GM18519 (cell line): ENCODE results near the gene ADD1.
A peak's percentile ranks its signal among the peaks of the same experiment; 100 is the strongest.
"Not testable (repeated sequence)": the region's sequence is repeated elsewhere in the genome, so short reads cannot be mapped to it uniquely, and the experiment has no call there.

Experiments
- ATAC-seq: cut with Tn5 transposase; IDR thresholded peaks from one replicate; pipeline ENCODE4 v1.9.1; 2021; ENCODE audit warnings: mild to moderate bottlenecking, moderate library complexity; ENCODE audit not compliant: unreplicated experiment, low FRiP score

The ADD1 gene

DNA sequence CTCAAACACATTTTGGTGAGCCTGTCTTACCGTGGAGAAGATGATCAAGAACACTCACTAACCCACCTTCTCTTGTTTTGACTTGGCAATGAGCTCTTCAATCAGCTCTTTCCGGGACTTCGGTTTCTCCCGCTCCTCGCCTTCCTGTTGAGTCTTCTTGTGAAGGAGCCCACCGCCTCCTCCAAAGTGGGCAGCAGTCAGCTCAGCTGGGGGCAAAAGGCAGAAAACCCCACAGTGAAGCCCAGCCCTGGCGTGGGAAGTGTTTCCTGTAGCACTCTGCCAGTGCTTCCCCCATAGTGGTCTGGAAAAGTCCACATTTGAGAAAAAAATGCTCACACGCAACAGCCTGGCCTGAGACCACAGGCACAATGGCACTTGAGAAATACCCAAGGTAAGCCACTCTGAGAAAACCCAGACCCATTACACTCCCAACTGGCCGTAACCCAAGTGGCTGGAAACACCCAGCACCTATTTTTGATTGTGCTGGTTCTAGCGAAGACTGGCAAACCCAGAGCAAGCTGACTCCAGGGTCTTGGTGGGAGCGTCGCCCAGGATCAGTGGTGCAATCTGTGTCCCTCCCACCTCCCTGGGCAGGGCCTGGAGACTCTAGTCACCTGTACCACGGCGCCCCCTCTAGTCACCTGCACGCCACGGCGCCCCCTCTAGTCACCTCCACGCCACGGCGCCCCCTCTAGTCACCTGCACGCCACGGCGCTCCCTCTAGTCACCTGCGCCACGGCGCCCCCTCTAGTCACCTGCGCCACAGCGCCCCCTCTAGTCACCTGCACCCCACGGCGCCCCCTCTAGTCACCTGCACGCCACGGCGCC, 110.9 kb downstream of the ADD1 start:
- no peak for ATAC-seq

DNA sequence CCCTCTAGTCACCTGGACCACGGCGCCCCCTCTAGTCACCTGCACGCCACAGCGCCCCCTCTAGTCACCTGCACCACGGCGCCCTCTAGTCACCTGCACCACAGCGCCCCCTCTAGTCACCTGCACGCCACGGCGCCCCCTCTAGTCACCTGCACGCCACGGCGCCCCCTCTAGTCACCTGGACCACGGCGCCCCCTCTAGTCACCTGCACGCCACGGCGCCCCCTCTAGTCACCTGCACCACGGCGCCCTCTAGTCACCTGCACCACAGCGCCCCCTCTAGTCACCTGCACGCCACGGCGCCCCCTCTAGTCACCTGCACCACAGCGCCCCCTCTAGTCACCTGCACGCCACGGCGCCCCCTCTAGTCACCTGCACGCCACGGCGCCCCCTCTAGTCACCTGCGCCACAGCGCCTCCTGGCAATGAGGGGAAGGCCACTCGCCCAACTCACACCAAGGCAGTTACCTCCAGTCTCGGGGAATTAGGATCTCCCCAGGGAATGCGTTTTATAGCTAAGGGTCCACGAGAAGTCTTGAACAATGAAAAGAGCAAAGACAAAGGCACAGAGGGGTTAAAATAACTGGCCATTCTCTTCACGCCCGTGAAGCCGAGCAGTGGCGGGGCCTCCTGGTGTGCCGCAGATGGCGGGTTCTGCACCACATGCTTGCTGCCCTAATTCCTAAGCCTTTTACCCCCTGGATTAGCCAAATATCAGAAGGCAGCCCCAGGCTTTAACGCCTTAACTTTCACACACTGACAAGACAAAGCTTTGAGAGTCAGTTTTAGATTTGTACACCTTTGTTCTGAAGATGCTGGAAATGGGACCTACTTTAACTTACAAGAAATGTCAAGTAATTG, 111.8 kb downstream of the ADD1 start:
- not testable (repeated sequence) for ATAC-seq

DNA sequence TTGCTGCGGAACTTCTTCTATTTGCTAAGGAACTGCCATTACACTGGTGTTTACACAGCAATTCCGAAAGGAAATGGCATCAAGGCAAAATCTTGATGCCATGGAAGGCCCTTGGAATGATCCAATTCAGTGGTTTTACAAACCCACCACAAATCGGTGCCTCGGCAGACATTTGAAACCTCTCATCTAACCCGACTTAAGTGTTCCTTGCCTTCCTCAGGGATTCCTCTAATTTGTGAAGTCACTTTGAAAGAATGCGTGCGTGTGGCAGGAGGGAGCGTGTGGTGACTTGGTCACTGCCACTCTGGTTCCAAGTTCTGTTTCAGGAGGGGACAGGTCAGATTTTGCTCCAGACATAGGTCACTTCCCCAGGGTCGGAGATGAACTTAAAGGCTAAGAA, 114.8 kb downstream of the ADD1 start:
- ATAC-seq, result no peak

DNA sequence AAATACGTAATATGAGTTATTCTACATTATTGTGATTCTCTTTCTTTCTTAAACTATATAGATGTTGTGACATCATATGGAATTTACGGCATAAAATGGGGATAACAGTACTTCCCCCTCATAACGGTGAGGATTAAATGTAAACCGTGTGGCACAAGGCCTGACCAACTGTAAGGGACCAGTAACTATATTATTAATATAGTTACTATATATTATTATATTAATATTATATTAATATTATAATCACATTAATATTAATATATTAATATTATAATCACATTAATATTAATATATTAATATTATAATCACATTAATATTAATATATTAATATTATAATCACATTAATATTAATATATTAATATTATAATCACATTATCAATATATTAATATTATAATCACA, 116.8 kb downstream of the ADD1 start:
- not testable (repeated sequence) for ATAC-seq

DNA sequence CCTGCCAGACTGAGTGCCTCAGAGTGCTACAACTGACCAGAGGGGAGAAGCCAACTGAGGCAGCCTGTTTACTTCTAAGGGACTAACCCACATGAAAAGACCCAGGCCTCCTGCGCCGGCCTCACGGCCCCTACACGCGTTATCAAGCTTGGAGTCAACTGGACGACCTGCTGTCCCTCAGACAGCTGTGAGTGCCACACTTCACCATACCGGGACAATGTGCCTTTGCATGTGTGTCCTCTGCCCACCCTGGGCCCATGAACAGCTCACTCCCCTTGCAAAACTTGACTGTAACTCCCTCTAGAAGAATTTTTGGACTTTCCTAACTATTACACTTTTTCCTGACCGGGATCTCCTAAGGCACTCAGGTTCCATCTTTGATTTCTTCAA, 117.8 kb downstream of the ADD1 start:
- no peak for ATAC-seq

DNA sequence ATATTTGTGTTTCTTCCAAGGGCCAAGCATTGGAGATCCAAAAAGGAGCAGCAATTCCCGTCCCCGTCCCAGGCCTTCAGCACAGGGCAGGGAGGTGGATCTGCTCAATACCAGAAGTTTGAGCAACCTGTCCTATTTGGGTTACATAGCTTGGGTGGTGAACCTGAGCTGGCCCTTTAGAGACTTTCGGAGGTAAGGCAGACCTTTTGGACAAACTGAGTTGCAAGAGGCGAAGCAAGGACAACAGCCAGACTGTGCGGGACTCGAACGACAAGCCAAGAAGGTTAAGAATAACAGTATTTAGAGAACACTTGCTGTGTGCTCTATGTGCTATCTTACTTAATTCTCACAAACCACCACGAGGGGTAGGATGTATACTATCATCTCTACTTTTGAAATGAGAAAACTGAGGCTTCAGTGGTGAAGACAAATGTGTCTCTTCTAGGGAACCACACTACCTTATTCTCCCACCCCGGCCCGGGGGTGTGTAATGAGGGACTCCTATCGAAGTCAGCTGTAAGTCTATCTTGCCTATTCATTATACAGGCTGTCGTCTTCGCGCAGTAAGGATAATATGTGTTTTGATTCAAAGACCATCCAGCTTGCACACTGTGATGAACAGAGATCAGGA, 118.3 kb downstream of the ADD1 start:
- no peak for ATAC-seq

DNA sequence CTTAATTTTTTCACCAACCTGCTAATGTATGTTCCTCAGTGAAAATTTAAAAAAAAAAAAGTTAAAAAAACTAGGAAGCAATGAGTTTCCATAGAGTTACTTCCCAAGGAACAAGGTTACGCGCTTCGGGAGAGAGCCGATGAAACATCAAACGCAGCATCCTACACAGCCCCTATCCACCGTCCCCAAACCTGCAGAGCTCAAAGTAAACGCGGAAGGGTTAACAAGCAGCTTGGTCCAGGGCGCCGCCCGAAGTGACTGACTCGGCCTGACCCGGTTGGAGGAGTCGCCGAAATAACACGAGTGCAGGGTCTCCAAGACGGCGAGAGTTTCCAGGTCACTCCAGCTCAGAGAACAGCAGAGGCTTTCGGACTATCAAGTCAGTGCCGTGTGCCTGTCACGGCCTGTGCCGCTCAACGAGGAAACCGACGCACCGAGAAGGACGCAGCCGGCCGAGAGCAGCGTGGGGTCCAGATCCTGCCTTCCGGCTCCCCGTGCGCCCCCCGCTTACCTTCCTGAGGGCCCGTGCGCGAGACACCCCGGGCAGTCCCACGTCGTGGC, 119.0 kb downstream of the ADD1 start:
- peak; percentile 15 for ATAC-seq

DNA sequence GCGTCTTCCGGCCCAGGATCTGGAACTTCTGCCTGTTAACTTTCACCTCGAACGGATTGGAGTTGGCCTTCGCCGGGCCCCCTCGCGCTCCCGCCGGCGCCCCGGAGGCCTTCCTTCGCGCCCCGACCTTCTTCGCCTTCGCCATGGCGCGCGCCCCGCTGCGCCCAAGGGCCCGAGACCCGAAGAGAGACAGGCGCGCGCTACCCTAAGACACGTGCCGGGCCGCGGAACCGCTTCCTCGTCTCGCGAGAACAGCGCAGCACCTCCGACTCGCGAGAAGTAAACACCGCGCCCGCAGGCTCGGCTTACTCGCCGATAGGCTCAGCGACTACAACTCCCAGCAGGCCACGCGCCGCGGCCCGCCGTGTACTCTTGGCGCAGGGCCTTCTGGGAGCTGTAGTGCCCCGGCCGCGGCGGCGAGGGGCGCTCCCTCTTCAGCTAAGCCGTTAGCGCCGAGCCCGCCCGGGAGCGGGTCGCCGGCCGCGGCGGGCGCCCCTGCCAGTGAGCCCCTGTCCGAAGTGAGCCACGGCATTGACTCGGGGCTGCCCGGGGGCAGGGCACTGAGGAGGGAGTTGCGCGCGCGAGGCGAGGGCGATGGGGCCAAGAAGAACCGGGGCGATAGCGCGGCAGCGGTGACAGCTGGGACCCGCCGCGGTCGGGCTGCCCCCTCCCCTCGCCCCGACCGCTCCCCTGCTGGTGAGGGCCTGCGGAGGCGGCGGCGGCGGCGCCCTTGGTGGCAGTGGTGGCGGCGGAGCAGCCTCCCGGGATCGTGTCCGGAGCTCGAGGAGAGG, 119.7 kb downstream of the ADD1 start, which contains the start of the genes GRK4 and NOP14:
GRK4 (plus strand) TSS at position 397 of the 791 bp plus-strand sequence. CDS start 500 bp downstream, outside the sequence.
NOP14 (minus strand) TSS at position 232 of the 791 bp plus-strand sequence; CDS start at position 145, 87 bp downstream.
- ATAC-seq, result peak; percentile 83

DNA sequence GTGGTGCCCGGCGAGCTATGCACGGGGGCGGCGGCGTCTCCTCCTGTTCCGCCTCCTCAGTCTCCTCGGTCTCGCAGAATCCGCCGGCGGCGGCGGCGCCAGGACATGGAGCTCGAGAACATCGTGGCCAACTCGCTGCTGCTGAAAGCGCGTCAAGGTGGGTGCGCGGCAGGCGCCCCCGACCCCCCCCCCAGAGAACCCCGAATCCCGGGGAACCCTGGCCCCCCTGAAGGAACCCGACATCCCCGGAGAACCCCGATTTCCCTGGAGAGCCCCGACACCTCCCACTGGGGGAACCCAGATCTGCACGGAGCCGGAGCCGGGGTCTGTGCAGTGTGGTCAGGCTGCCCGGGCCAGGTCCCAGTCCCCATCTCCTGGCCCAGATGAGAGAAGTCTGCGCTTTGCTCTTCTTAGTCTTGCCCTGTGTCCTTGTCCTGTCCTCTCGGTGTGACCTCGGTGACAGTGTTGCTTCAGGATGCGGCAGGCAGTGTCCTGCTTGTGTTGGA, 120.4 kb downstream of the ADD1 start:
- no peak for ATAC-seq

DNA sequence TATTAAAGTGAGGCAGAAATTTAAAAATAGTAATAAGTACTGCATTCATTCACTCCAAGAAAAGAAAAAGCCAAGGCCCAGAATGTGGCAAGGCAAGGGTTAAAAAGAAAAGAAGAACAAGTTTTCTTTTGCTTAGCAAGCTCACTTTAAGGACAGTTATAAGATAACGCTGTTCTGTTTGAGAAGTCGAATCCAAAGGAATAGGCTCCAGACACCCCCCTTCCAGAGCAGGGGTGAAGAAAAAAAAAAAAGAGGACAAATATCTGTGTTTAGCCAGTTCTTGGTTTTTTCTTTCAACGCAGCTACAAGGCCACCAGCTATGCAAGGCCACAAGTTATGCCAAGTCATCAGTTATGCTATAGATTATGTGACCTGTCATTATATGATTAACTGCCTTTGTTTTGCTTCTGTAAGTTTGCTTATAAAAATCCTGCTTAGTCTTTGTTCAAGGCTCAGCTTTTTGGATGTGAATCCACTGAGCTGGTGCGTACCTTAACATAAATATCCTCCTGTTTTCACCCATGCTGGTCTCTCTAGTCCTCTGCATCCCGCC, 121.1 kb downstream of the ADD1 start:
- ATAC-seq, result no peak

DNA sequence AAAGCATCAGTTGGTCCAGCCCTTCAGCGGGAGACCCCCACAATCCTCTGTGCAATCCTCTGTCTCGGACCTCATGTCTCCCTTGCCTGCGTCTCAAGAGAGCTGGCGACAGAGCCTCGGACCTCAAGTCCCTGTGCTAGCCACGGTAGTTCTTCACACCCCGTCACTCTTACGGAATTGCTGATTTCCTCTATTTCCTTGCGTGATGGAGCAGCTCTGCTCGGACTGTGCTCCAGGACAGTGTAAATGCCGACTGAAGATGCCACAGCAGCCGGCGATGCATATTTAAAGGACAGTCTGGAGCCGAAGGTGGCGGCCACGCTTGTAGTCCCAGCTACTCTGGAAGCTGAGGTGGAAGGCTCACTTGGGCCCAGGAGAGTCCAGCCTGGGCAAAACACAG, 121.6 kb downstream of the ADD1 start:
- no peak for ATAC-seq

DNA sequence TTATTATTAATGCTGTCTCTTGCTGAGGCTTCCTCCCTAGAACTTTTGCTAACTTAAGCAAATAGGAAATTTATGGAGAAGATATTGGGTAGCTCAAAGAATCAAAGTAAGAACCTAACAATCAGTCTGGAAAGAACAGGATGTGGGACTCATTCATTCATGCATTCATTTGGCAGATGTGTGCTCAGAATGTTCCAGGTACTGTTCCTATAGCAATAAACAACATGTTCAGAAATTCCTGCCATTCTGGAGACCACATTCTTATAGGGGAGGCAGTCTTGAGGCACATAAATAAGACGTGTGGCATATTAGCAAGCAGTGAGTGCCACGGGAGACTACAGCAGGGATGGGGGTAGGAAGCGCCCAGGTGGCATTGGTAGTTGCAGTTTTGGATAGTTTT, 124.7 kb downstream of the ADD1 start:
- ATAC-seq, result no peak

DNA sequence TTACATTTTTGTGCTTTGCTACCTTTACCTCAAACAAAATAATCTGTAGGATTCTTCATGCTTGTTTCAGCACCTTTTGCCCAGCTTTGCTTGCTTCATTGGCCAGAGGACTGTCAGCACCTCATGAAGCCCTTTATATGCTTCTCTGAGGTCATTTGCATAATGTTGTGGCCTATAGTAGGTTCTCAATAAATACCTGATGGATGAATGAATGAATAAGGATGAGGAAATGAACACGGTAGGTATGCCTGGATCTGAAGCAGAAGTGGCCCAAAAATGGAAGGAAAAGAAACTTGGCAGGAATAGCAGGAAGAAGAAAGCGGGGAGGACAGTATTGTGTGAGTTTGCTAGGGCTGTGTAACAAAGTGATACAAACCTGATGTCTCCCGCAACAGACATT, 127.6 kb downstream of the ADD1 start:
- no peak for ATAC-seq

DNA sequence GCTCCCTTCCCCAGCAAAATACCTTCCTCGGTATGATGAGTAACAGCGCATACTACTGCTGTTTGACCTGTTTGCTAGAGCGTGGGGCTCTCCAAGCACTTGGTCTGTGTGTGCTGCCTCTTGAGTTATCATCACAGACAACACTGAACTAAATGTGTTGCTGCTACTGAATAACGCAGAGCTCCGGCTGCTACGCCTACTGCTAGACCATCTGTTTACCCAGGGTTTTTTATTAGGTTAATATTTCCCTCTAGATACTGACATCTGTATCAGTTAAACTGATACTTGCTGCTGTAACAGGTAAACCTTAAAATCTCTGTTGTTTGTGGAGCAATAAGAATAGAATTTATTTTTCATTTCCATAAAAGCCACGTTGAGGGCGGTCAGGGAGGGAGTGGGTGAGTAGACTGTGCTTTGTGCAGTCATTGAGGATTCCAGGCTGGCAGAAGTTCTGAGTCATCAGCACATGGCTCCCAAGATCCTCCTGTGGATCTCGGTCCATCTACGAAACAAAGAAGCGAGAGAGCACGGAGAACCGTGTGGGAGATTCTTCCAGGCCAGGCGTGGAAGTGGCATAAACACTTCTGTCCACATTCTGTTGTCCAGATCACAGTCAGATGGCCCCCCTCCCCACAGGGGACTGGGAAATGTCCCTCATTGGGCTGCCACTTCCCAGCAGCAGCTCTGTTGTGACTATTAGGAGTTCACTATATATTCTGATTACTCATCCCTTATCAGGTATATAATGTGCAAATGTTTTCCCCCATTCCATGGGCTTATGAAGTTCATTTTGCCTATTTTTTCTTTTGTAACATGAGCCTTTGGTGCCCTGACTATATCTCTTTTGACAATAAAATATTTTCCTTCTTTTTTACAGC, 133.8 kb downstream of the ADD1 start:
- ATAC-seq, result no peak
